ENCODE measurements around the gene QSOX2.
A peak's percentile ranks its signal among the peaks of the same experiment; 100 is the strongest.

QSOX2 gene

DNA sequence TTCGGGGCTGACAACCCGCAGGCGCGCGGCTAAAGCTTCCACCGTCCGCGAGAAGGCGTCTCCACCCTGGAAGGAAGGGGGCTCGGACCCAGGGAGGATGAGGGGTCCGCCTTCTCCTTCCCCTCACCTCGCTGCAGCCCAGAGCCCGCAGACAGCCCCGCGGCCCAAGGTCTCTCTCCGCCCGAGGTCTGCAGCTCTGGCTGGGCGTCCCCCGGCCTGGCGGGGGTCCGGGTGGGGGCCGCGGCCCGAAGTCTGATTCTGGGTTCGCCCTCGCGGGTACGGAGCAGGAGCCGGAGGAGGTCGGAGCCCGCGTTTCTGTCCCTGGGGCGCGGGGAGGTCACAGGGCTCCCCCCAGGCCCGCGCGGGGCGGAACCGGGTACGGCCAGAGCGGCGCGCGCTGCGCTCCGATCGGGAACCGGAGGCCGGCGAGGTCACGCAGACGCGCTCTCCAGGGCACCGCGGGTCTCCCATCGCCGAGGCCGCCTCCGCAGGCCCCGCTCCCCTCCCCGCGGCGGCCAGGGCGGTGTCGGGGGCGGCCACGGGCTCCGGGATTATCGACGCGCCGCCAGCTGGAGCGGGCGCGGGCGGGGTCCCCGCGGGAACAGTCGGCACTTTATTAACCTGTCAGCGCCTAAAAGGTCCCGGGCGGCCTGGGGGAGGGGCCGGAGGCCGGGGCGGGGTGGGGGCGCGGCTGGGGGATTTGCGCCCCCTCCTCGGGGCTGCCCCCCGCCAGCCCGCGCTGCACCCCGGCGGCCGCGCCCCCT lies 52.3 kb downstream of the QSOX2 start:
- peak; percentile 71 to 84 for DNase-seq
- no peak for TF ChIP-seq GATA1 (IDR thresholded peaks at IDR 0.05; ENCODE audit: low read depth, low read length)
- TF ChIP-seq POLR2A (IDR thresholded peaks at IDR 0.05; ENCODE audit: low read length) = peak; percentile 56

GRCh38 chr9:136192289-136193126 lies 53.1 kb downstream of the QSOX2 start:
- peak; percentile 56 to 83 for DNase-seq
- no peak for TF ChIP-seq POLR2A (IDR thresholded peaks at IDR 0.05; ENCODE audit: low read length)
- TF ChIP-seq GATA1 (IDR thresholded peaks at IDR 0.05; ENCODE audit: low read depth, low read length) = no peak

GRCh38 chr9:136191960-136192286 lies 53.7 kb downstream of the QSOX2 start:
- DNase-seq = no peak
- no peak for TF ChIP-seq POLR2A (IDR thresholded peaks at IDR 0.05; ENCODE audit: low read length)
- TF ChIP-seq GATA1 (IDR thresholded peaks at IDR 0.05; ENCODE audit: low read depth, low read length) = no peak

GRCh38 chr9:136191099-136191959 lies 54.3 kb downstream of the QSOX2 start:
- peak; percentile 55 for TF ChIP-seq POLR2A (IDR thresholded peaks at IDR 0.05; ENCODE audit: low read length)
- TF ChIP-seq GATA1 (IDR thresholded peaks at IDR 0.05; ENCODE audit: low read depth, low read length) = no peak
- peak; percentile 68 to 87 for DNase-seq

GRCh38 chr9:136190656-136191055 lies 55.0 kb downstream of the QSOX2 start:
- no peak for DNase-seq

GRCh38 chr9:136190237-136190601 lies 55.4 kb downstream of the QSOX2 start:
- no peak for TF ChIP-seq POLR2A (IDR thresholded peaks at IDR 0.05; ENCODE audit: low read length)
- no peak for TF ChIP-seq GATA1 (IDR thresholded peaks at IDR 0.05; ENCODE audit: low read depth, low read length)
- DNase-seq = peak; percentile 82 to 90

More at GRCh38 chr9:136190656-136191055, 55.0 kb downstream of the QSOX2 start:
- TF ChIP-seq POLR2A (IDR thresholded peaks at IDR 0.05; ENCODE audit: low read length) (no peak), GATA1 (IDR thresholded peaks at IDR 0.05; ENCODE audit: low read depth, low read length) (no peak)

DNA sequence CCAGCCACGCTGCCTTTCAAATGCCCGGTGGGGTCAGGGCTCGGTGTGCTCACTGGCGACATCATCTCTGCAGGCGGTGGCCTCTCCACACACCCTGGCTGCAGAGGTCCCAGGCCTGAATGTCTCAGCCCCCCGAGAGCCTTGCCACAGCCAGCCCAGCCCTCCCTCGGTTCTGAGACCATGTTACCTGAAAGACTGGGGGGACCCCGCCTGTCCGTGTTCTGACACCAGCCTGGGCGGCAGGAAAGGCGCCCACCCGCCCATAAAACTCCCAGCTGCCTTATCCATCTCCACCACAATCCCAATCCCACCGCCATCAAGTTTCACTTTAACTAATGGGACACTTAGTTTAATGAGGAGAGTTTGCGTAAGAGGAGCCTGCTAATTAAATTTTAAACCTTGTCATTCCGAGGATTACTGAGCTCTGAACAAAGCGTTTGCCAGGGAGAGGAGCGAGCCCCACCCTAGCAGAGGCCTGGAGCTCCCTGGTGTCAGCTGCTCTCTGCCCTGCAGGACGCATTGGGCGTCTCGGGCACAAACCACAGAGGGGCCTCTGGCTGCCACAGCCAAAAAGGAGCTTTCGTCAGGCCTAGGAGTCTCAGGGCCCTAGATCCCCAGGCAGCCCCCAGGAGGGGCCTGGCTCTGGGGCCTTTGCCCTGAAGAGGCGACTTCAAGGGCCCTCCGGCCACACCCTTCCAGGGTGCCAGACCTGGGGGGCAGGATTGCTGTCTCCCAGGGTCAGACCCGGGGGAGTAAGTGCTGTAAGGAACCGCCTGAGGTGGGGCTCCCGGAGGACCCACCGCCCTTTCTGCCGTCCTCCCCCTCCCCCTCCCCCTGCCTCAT lies 56.0 kb downstream of the QSOX2 start:
- TF ChIP-seq GATA1 (IDR thresholded peaks at IDR 0.05; ENCODE audit: low read depth, low read length) (no peak), POLR2A (IDR thresholded peaks at IDR 0.05; ENCODE audit: low read length) (peak; percentile 53)
- peak; percentile 63 to 73 for DNase-seq

DNA sequence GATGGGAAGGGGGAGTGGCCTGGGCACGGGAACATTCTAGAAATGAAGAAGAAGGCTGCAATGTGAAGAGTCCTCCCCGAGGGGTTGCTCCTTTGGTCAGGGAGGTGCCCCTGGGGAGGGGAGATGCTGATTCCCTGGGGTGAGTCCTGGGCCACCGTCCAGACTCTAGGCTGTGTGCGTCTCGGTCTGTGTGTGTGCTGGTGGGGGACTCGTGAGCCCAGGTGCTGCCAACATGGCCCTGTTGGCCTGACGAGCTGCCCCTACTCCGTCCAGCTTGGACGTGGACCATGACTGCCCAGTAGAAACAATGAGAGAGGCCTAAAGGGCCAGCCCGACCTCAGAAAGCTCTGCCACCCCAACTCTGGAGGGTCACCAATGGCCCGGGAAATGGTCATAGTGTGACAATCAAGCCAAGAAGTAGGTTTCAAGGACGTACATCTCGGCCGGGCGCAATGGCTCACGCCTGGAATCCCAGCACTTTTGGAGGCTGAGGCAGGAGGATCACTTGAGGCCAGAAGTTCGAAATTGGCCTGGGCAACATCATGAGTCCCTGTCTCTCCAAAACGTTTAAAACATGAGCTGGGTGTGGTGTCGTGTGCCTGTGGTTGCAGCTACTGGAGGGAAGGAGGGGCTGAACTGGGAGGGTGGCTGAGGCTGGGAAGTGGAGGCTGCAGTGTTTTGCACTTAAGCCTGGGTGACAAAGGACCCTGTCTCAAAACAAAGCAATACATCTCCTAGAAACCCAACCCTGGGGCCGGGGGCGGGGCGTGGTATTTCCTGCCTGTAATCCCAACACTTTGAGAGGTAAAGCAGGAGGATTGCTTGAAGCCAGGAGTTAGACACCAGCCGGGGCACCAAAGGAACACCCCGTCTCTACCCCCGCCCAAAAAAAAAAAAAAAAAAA lies 57.7 kb downstream of the QSOX2 start:
- DNase-seq = peak; percentile 30 to 46
- TF ChIP-seq GATA1 (IDR thresholded peaks at IDR 0.05; ENCODE audit: low read depth, low read length) = no peak
- no peak for TF ChIP-seq POLR2A (IDR thresholded peaks at IDR 0.05; ENCODE audit: low read length)

DNA sequence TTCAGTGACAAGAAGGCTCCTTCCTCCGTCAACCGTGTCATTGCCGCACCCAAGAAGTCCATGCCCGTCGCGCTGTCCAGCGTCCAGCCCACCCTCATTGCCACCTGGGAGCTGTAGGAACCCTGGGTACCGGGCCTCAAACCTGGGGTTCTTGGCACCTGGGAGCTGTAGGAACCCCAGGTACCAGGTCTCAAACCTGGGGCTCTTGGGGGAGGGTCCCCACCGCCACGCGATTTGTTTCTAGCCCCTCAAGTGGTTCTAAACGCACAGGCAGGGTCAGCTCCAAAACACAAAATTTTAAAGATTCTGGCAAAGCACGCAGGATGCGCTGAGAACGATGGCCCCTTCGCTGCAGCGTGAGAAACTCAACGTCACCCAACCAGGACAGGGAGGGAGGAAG lies 58.4 kb downstream of the QSOX2 start:
- DNase-seq = no peak
- TF ChIP-seq GATA1 (IDR thresholded peaks at IDR 0.05; ENCODE audit: low read depth, low read length) (no peak), POLR2A (IDR thresholded peaks at IDR 0.05; ENCODE audit: low read length) (no peak)

- TF ChIP-seq GATA1 (IDR thresholded peaks at IDR 0.05; ENCODE audit: low read depth, low read length) (no peak), POLR2A (IDR thresholded peaks at IDR 0.05; ENCODE audit: low read length) (no peak)
- DNase-seq = no peak
Measured at GRCh38 chr9:136186386-136186785, 59.2 kb downstream of the QSOX2 start.

DNA sequence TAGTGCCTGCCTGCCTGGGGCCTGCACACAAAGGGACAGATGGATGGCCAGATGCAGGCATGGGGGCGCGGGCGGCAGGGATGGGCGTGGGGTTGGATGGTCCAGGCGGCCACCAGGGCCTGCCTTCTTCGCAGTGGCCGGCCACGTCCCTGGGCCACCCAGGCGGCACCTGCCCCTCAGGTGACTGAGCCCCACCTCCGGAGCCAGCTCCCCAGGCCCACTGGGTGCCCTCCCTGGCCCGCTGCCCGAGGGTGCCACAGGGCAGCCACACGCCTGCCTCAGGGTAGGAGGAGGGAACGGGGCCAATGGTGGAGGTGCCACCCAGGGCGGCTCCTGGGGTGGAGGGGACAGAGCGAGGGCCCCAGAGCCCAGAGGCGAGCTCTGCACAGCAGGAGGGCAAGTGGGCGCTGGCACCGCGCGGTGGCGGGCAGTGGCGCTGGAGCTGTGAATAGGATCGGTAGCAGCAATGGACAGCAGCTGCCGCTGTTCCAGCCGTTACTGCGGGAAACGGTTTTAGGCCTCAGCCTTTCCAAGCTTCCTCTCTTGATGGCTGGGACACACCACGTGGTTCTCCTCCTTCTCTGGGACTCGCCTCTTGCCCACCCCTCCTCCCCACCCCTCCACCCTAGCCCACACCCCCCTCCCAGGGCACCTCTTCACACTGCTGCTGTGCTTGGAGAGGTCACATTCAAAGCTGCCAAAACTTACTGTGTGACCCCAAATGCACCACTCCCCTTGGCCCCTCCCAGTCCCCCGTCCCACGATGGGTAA lies 59.8 kb downstream of the QSOX2 start:
- no peak for DNase-seq
- no peak for TF ChIP-seq GATA1 (IDR thresholded peaks at IDR 0.05; ENCODE audit: low read depth, low read length)
- TF ChIP-seq POLR2A (IDR thresholded peaks at IDR 0.05; ENCODE audit: low read length) = no peak
